Suppressor macrophage (primary cell): ENCODE results near the gene KIF4B.
"Not testable (repeated sequence)": the region's sequence is repeated elsewhere in the genome, so short reads cannot be mapped to it uniquely, and the experiment has no call there.

Experiments
- DNase-seq, 4 experiments: peaks; one replicate each; pipeline ENCODE4 v3.0.0-alpha.2; 2020 to 2022
- total RNA-seq, 17 experiments: gene quantifications; one replicate each; lab custom pipeline; 2026; ENCODE audit warnings: mixed read lengths in 6 of 17, inconsistent platforms in 3 of 17; lab: John Stamatoyannopoulos, UW

The KIF4B gene, protein sequence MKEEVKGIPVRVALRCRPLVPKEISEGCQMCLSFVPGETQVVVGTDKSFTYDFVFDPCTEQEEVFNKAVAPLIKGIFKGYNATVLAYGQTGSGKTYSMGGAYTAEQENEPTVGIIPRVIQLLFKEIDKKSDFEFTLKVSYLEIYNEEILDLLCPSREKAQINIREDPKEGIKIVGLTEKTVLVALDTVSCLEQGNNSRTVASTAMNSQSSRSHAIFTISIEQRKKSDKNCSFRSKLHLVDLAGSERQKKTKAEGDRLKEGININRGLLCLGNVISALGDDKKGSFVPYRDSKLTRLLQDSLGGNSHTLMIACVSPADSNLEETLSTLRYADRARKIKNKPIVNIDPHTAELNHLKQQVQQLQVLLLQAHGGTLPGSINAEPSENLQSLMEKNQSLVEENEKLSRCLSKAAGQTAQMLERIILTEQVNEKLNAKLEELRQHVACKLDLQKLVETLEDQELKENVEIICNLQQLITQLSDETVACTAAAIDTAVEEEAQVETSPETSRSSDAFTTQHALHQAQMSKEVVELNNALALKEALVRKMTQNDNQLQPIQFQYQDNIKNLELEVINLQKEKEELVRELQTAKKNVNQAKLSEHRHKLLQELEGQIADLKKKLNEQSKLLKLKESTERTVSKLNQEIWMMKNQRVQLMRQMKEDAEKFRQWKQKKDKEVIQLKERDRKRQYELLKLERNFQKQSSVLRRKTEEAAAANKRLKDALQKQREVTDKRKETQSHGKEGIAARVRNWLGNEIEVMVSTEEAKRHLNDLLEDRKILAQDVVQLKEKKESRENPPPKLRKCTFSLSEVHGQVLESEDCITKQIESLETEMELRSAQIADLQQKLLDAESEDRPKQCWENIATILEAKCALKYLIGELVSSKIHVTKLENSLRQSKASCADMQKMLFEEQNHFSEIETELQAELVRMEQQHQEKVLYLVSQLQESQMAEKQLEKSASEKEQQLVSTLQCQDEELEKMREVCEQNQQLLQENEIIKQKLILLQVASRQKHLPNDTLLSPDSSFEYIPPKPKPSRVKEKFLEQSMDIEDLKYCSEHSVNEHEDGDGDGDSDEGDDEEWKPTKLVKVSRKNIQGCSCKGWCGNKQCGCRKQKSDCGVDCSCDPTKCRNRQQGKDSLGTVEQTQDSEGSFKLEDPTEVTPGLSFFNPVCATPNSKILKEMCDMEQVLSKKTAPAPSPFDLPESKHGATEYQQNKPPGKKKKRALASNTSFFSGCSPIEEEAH
- 0 to 2.0 (median 0.05) reads per million in 17 experiments for total RNA-seq

DNA sequence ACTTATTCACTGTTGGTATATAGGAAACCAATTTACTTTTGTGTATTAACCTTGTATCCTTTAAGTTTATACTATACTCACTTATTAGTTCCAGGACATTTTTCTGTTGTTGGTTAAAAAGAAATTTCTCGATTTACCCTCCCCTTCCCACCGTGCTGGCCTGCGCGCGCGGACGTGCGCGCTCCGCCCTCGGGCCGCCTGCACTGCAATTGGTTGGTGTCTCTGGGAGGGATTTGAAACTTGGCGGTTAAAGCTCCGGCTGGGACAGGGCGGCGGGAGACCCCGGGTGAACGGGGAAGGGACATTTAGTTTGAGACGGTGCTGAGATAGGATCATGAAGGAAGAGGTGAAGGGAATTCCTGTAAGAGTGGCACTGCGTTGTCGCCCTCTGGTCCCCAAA lies at the start of gene KIF4B:
KIF4B (plus strand) TSS at position 230 of the 400 bp plus-strand sequence; CDS start at position 335, 105 bp downstream.
- DNase-seq = no peak

DNA sequence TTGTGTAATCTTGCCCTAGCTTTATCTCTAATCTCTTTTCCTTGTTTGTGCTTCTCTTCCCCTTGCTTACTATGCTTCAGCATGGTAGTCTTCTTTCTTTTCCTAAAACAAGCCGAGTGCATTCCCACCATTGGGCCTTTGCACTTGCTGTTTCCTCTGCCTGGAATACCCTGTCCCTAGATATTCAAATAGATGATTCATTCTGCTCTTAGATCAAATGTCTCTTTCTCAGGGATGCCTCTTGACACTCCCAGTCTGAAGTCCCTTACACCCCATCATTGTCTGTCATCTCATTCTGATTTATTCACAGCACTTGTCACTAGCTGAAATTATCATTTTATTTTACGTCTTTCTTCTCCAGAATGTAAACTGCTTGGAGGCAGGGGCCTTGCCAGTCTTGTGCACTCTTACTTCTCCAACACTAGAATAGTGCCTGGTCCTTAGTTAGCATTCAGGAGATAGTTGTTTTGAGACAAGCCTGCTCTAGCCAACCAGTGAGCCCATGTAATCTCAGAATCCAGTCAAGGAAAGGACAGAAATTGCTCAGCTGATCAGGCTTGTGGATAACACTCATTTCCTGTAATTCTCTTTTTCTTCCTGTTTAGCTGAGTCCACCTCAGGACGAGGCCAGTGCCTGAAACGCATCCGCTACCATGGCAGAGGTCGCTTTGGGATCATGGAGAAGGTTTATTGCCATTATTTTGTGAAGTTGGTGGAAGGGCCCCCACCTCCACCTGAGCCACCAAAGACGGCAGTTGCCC lies 47.3 kb upstream of the KIF4B start:
- peak in 1 of 4 experiments; percentile 8 for DNase-seq

DNA sequence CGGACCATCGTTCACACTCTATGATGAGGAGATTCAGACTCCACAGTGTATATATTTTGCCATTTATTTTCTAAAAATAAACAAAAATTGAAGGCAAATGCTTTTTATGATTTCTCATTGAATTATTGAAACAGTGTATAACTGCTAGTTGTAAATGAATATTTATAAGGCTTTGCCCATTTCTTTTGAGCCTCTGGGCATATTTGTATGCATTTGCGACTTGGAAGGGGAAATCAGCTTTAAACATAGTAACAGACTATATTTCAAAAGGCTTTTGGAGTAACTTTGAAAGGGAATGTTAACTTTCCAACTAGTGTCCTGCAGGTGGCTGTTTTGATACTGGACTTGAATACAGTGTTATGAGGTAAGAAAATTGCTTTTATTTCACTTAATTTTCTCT lies 46.7 kb upstream of the KIF4B start:
- DNase-seq = no peak

DNA sequence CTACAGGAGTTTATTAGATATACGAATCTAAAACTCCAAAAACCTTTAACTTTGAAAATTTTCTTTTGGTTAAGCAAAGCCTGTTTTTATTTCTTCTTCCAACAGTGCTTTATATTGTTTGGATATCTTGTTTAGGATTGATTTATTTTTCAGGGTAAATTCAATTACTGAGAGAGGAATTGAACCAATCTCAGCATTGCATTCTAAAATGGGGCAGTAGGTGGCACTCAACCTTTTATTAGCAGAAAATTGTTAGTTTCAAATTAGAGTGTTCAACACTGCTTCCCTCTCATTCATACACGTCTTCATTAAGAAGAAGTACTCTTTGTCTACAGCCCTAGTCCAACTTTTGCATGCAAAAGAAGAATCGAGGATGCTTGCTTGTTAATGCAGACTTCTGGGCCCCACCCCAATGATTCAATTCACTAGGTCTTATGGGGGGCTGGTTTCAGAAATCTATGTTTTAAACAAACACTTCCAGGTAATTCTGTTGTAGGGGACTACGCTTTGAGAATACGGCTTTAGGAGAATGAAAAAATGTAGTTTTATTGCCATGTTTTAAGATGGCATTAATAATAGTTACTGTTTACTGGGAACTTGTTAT lies 46.0 kb upstream of the KIF4B start:
- DNase-seq = peak; percentile 6 to 40 (median 18)

DNA sequence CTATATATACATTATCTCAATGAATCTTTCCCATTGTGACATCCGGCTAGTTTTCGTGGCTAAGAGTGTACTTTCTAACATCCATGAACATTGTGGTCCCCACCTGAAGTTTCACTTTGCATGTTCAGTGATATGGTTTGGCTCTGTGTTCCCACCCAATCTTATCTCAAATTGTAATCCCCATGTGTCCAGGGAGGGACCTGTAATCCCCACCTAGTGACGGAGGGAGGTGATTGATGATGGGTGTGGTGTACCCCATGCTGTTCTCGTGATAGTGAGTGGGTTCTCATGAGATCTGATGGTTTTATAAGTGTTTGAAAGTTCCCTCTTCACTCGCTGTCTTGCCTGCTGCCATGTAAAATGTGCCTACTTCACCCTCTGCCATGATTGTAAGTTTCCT lies 44.6 kb upstream of the KIF4B start:
- DNase-seq = no peak

DNA sequence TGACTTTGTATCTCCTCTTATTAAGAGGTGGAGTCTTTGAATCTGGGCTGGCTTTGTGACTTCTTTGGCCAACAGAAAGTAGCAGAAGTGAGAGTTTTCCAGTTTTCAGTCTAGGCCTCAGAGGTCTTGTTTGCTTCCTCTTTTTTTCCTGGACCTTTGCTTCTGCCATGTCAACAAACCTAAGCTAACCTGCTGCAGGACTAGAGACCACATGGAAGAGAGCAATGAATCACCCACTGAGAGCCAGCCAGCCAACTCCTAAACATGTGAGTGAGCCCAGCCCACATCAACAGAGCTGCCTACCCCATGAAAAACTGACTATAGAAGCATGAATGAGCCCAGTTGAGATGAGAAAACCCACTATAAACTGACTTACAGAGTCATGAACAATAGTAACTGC lies 42.8 kb upstream of the KIF4B start:
- DNase-seq = peak; percentile 7 to 48 (median 26)

DNA sequence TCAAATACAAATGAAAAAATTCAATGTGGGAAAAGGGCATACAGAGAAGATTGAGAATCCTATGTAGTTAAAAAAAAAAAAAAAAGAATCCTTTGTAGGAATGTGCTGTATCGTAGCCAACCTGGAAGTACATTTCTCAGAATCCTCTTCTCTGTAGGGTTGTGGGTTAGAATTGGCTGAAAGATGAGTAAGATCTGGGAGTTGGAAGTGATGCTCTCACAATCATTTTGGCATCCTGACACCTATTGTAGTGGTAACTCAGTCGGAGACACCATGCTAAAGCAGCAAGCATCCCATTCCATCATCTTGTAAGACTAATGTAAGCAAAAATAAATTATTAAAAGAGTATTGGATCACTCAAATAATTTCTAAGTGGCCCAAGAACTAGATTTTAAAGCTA lies 42.1 kb upstream of the KIF4B start:
- no peak for DNase-seq

DNA sequence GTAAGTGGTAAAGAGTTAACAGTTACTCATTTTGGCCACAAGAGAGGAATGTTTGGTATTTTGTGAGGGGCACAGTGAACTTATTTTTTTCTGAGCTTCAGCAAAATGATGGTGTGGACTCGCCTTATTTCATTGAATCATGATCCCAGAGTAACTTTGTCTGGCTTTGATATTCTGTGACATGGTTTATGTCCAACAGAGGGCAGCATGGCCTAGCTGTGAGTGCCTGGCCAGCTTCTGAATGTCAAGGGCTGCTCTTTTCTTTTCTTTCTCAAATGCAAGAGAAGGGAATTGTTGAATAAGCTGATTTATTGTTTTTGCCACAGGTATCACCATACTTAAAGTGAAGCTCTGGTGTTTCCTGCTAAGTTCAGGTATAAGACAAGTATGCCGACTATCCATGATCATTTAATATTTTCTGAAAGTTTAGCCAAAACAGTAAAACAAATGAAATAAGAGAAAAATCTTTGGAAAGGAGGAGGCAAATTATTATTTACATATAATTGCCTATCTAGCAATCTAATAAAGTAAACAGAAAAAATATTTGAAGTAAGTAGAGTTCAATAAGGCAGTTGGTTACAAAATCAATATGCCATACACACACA lies 41.0 kb upstream of the KIF4B start:
- DNase-seq = peak; percentile 10 to 30 (median 17)

DNA sequence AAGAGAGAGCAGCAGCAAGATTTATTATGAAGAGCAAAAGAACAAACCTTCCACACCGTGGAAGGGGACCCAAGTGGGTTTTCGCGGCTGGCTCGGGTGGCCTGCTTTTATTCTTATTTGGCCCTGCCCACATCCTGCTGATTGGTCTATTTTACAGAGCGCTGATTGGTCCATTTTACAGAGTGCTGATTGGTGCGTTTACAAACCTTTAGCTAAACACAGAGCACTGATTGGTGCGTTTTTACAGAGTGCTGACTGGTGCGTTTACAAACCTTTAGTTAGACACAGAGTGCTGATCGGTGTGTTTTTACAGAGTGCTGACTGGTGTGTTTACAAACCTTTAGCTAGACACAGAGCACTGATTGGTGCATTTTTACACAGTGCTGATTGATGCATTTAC lies 37.5 kb upstream of the KIF4B start:
- not testable (repeated sequence) for DNase-seq

DNA sequence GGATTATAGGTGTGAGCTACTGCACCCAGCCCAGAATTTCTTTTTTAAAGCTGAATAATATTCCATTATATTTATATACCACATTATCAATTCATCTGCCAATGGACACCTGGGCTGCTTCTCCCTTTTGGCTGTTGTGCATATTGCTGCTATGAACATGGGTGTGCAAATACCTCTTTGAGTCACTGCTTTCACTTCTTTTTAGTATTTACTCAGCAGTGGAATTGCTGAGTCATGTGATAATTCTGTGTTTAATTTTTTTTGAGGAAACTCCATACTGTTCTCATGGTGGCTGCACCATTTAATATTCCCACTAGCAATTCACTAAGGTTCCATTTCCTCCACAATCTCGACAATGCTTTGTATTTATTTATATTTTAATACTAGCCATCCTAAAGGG lies 36.1 kb upstream of the KIF4B start:
- peak in 2 of 4 experiments; percentile 14 to 17 for DNase-seq

DNA sequence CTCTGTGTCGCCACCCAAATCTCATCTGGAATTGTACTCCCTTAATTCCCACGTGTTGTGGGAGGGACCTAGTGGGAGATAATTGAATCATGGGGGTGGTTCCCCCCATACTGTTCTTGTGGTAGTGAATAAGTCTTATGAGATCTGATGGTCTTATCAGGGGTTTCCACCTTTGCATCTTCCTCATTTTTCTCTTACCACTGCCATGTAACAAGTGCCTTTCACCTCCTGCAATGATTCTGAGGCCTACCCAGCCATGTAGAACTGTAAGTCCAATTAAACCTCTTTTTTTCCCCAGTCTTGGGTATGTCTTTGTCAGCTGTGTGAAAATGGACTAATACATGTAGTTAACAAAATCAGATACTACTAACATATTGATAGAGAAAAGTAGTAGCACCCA lies 35.3 kb upstream of the KIF4B start:
- not testable (repeated sequence) for DNase-seq

DNA sequence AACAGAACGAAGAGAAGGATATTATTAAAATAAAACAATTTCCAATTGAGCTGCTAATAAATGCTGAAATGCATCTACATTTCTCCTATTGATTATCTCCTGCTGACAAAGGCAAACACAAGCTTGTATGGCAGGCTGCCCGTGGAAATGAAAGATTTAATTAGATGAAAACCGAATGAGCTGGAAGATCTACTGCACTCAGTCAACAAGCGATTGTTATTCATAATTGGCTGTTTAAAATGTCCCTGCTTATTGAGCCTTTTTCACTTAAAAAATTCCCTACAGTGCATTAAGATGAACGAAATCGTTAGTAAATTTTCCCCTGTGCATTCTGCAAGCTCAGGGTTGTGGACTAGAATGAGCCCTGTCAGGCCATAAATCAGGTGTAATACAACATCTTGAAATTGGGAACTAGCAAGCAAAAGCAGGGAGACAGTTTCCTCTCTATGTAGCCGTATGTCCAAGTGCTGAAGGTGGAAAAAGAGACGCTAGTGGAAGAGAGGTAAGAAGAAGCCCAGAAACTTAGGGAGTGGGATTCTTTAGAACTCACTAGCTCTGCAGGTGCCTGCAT lies 28.5 kb upstream of the KIF4B start:
- DNase-seq = no peak

DNA sequence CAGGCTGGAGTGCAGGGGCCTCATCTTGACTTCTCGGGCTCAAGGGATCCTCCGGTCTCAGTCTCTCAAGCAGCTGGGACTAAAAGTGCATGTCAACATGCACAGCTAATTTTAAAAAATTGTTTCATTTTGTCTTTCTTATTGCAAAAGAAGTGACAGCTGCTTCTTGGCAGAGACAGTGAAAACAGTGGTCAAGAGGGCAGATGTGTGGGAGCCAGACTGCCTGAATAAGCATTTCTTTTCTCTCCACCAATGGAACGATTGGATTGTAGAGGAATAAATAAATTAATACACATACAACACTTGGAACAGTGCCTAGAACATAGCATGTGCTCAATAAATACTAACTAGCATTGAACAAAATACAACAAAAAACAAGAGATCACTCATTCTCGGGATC lies 27.4 kb upstream of the KIF4B start:
- no peak for DNase-seq

DNA sequence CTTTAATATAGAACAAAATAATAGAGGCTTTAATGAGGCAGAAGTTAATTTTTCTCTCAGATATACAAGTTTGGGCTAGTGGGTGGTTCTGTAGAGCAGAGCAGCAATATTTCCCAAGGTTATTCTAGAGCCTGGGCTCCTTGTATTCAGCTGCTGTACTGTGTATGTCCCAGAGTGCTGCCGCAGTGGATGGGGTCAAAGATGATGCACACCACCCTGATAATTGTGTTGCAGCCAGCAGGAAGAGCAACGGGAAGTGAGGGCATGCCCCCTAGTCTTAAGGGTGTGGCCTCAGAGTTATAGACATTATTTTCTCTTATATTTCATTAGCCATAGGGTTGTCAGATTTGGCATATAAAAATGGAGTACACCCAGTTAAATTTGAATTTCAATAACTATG lies 23.9 kb upstream of the KIF4B start:
- no peak for DNase-seq

DNA sequence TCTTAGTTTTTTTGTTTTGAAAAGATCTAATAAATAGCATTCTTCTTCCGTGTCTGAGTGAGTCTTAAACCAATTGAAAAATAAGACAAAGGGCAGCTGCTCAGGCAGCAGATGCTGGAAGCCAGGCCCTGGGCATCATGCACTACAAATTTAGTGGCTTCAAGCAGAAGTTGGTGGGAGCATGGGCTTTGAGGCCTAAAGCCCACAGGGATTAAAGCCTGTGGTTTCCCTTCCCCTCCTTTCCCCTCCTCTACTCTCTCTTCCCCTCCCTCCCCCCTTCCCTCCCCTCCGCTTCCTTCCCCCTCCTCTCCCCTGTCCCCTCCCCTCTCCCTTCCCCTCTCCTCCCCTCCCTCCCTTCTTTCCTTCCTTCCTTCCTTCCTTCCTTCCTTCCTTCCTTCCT lies 20.1 kb upstream of the KIF4B start:
- no peak for DNase-seq

DNA sequence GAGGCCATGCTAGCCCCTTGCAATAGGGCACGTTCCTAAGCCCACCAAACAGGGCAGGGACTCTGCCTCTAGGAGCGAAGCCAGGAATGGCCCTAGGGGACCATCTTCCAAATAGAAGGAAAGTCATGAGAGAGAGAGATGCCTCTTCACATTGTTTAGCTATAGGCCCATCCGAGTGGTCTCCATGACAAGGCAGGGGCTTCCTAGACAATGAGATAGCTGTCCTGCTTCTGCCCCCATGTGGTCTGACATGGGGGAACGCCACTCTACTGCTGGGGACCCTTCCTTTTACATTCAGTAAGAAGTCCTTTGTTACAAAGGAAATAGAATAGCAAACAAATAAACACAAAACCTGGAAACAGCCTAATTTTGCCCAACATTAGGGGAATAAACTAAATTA lies 17.9 kb upstream of the KIF4B start:
- DNase-seq = no peak

DNA sequence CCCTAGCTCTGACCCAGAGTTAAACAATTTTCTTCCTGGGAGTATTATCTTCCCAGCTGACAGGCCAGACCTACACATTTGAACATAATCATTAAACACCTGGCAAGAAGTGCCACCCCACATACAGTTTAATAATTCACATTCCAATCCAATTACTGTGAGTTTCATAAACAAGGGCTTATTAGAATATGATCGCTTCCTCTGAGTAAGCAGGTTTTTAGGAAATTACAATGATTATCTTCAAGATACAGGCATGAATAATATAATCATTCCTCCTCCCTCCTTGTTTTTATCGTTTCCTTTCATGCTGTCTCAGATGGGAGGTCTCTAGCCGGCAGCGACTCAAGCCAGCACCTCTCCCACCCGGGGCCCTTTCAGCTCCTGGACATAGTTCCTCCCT lies 15.8 kb upstream of the KIF4B start:
- no peak for DNase-seq

DNA sequence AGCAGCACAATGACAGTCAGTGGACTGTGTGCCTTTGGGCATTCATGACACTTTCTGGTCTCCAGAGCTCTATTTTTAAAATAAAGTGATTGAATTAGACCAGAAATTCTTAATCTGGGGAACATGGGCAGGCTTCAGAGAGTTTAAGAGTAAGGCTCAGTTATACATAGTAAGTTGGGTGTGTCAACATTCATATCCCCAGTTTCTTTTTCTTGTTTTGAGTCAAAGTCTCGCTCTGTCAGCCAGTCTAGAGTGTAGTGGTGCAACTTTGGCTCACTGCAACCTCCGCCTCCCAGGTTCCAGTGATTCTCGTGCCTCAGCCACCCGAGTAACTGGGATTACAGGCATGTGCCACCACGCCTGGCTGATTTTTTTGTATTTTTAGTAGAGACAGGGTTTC lies 13.7 kb upstream of the KIF4B start:
- DNase-seq = no peak

DNA sequence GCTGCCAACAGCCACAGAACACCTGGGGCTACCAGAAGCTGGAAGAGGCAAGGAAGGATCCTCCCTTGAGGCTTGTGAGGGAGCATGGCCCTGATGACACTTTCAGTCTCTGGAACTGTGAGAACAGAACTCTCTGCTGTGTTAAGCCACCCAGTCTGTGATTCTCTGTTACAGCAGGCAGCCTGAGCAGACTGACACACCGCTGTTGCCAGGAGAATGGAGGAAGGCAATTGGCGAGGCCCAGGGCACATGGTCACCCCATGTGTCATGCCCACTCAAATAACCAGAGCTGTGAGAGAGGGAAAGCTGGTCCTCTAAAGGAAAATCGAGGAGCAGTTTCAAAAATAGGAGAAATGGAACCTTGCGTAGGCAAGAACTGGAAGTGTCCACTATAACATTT lies 12.0 kb upstream of the KIF4B start:
- DNase-seq = no peak

DNA sequence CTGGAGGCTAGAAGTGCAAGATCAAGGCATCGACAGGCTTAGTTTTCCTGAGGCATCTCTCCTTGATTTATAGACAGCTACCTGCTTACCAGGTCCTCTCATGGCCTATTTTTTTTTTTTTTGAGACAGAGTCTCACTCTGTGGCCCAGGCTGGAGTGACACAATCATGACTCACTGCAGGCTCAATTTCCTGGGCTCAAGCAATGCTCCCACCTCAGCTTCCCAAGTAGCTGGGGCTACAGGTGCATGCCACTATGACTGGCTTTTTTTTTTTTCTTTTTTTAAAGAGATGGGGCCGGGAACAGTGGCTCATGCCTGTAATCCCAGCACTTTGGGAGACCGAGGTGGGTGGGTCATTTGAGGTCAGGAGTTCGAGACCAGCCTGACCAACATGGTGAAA lies 10.8 kb upstream of the KIF4B start:
- DNase-seq = not testable (repeated sequence)
